WTC11 (cell line): ENCODE measurements around the gene GAL. TPM values are rescaled to one million over a fixed set of nuclear protein-coding genes. Genes with fewer than 3 reads are reported as not detected.

Source experiments
- ATAC-seq: fragments of 200-7000 bp; cut with Tn5 transposase; 2 replicates; pipeline ENCODE4 v1.10.0; 2021; ENCODE audit warnings: mild to moderate bottlenecking, moderate library complexity
- CTCF ChIA-PET: fragments of 300-600 bp; sonication (Branson Sonifier 250); formaldehyde crosslinking; loops from one replicate; lab custom pipeline; 2021; ENCODE audit warnings: antibody characterized with exemption; lab: Charles Lee
- POLR2A ChIA-PET: fragments of 350-600 bp; sonication (Branson Sonifier 250); formaldehyde crosslinking; loops from one replicate; lab custom pipeline; 2021; ENCODE audit warnings: antibody characterized with exemption; lab: Charles Lee
- DNase-seq: peaks from one replicate; pipeline ENCODE4 v3.0.0; 2021; ENCODE audit warnings: low spot score
- H3K27ac Mint-ChIP-seq: 2 replicates; pipeline ENCODE4 v1.8.0; 2021; ENCODE audit warnings: mixed read lengths
- H3K27me3 Mint-ChIP-seq: 2 replicates; pipeline ENCODE4 v1.8.0; 2021; ENCODE audit warnings: low read depth, mild to moderate bottlenecking, moderate library complexity, mixed read lengths
- H3K36me3 Mint-ChIP-seq: 2 replicates; pipeline ENCODE4 v1.8.0; 2021; ENCODE audit warnings: mixed read lengths
- H3K4me1 Mint-ChIP-seq: 2 replicates; pipeline ENCODE4 v1.8.0; 2022; ENCODE audit warnings: mixed read lengths
- H3K4me3 Mint-ChIP-seq: 2 replicates; pipeline ENCODE4 v1.8.0; 2021; ENCODE audit warnings: mild to moderate bottlenecking, moderate library complexity, mixed read lengths
- H3K9me3 Mint-ChIP-seq: 2 replicates; pipeline ENCODE4 v1.8.0; 2021; ENCODE audit warnings: mixed read lengths
- ATF1 ChIP-seq: sonication (generic); formaldehyde crosslinking; IDR thresholded peaks from 2 replicates; pipeline ENCODE4 v1.8.1; 2023; ENCODE audit warnings: mild to moderate bottlenecking, moderate library complexity, missing genetic modification reagents
- EMX1 ChIP-seq: fragments of 250-450 bp; sonication (Bioruptor Pico); IDR thresholded peaks from 2 replicates; pipeline ENCODE4 v1.8.0; 2021; ENCODE audit warnings: mild to moderate bottlenecking
- ESRRA ChIP-seq: sonication (generic); formaldehyde crosslinking; IDR thresholded peaks from 2 replicates; pipeline ENCODE4 v1.8.1; 2022; ENCODE audit warnings: mild to moderate bottlenecking, missing genetic modification reagents, borderline replicate concordance
- GTF2I ChIP-seq: fragments of 250-450 bp; sonication (Bioruptor Pico); conservative IDR thresholded peaks from 2 replicates; pipeline ENCODE4 v1.4.0; 2021; ENCODE audit warnings: mild to moderate bottlenecking
- IRF2 ChIP-seq: sonication (generic); formaldehyde crosslinking; IDR thresholded peaks from 2 replicates; pipeline ENCODE4 v1.8.0; 2022; ENCODE audit warnings: low read depth, missing genetic modification reagents, borderline replicate concordance
- JAZF1 ChIP-seq: fragments of 250-450 bp; sonication (Bioruptor Pico); IDR thresholded peaks from 2 replicates; pipeline ENCODE4 v1.9.0; 2021; ENCODE audit warnings: moderate library complexity, mild to moderate bottlenecking, inconsistent platforms
- KAT7 ChIP-seq: sonication (generic); formaldehyde crosslinking; IDR thresholded peaks from 2 replicates; pipeline ENCODE4 v1.8.1; 2023; ENCODE audit warnings: missing genetic modification reagents, mild to moderate bottlenecking, borderline replicate concordance
- MXD4 ChIP-seq: fragments of 250-450 bp; sonication (Bioruptor Pico); IDR thresholded peaks from 2 replicates; pipeline ENCODE4 v1.8.0; 2021; ENCODE audit warnings: mild to moderate bottlenecking, moderate library complexity, borderline replicate concordance
- OVOL2 ChIP-seq: fragments of 250-450 bp; sonication (Bioruptor Pico); IDR thresholded peaks from 2 replicates; pipeline ENCODE4 v1.9.0; 2021; ENCODE audit warnings: mild to moderate bottlenecking, borderline replicate concordance
- SMAD3 ChIP-seq: sonication (generic); formaldehyde crosslinking; IDR thresholded peaks from 2 replicates; pipeline ENCODE4 v1.8.0; 2022; ENCODE audit warnings: missing genetic modification reagents, mild to moderate bottlenecking, borderline replicate concordance
- TEAD1 ChIP-seq: sonication (generic); formaldehyde crosslinking; IDR thresholded peaks from 2 replicates; pipeline ENCODE4 v1.8.0; 2022; ENCODE audit warnings: mild to moderate bottlenecking, missing genetic modification reagents
- ZNF232 ChIP-seq: sonication (generic); formaldehyde crosslinking; IDR thresholded peaks from 2 replicates; pipeline ENCODE4 v1.8.0; 2022; ENCODE audit warnings: mild to moderate bottlenecking, missing genetic modification reagents
- ZNF423 ChIP-seq: fragments of 250-450 bp; sonication (Bioruptor Pico); IDR thresholded peaks from 2 replicates; pipeline ENCODE4 v2.1.2; 2022; ENCODE audit warnings: mild to moderate bottlenecking, moderate library complexity
- total RNA-seq: library from RNA; stranded (reverse); gene quantifications from 3 replicates; pipeline ENCODE4 v1.2.3, GENCODE V29; 2021
- TF ChIP-seq, protein P1 (sequence below): fragments of 250-450 bp; sonication (Bioruptor Pico); IDR thresholded peaks from 2 replicates; pipeline ENCODE4 v2.1.2; 2022; ENCODE audit warnings: mild to moderate bottlenecking, moderate library complexity
- TF ChIP-seq, protein P2 (sequence below): fragments of 250-450 bp; sonication (Bioruptor Pico); IDR thresholded peaks from 2 replicates; pipeline ENCODE4 v1.8.0; 2021; ENCODE audit warnings: mild to moderate bottlenecking
- TF ChIP-seq, protein P3 (sequence below): sonication (generic); formaldehyde crosslinking; IDR thresholded peaks from 2 replicates; pipeline ENCODE4 v1.8.1; 2022; ENCODE audit warnings: missing genetic modification reagents, borderline replicate concordance
- TF ChIP-seq, protein P4 (sequence below): sonication (generic); formaldehyde crosslinking; IDR thresholded peaks from 2 replicates; pipeline ENCODE4 v1.8.0; 2022; ENCODE audit warnings: mild to moderate bottlenecking, missing genetic modification reagents
- TF ChIP-seq, protein P5 (sequence below): sonication (generic); formaldehyde crosslinking; IDR thresholded peaks from 2 replicates; pipeline ENCODE4 v1.8.1; 2022; ENCODE audit warnings: mild to moderate bottlenecking, moderate library complexity, missing genetic modification reagents
- TF ChIP-seq, protein P6 (sequence below): sonication (generic); formaldehyde crosslinking; IDR thresholded peaks from 2 replicates; pipeline ENCODE4 v1.8.0; 2023; ENCODE audit warnings: mild to moderate bottlenecking, missing genetic modification reagents
- TF ChIP-seq, protein P7 (sequence below): fragments of 250-450 bp; sonication (Bioruptor Pico); conservative IDR thresholded peaks from 2 replicates; pipeline ENCODE4 v1.9.0; 2021; ENCODE audit warnings: mild to moderate bottlenecking
- TF ChIP-seq, protein P8 (sequence below): sonication (generic); formaldehyde crosslinking; IDR thresholded peaks from 2 replicates; pipeline ENCODE4 v1.8.0; 2022; ENCODE audit warnings: mild to moderate bottlenecking, missing genetic modification reagents

The GAL gene
- total RNA-seq, 1 experiment from 2014 or later, result 102 TPM

DNA sequence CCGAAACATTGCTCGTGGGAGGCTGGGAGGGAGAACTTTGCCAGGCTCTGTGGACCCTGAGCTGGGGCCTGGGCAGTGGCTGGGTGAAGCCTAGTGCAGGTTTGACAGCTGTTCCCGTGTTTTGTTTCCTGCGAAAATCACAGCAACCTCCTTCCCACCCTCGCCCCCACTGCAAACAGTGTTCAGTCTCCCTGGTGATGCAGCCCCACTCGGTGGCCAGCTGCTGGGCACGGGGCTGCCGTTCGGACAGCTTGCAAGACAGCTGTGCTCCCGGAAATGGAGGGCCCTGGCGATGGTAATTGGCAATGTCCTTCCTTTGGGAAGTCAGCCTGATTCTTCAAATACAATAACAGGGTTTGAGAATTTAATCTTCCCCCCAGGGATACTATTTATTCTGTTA, 10.4 kb upstream of the GAL start:
- no peak overlapping the region for H3K4me3 Mint-ChIP-seq
- no peak for DNase-seq
- H3K27me3 Mint-ChIP-seq, result no peaks in the 10 kb centered on the region; the same call in 1 of the 2 replicates
- POLR2A ChIA-PET, result no interaction called here
- no peaks in the 10 kb centered on the region for H3K36me3 Mint-ChIP-seq
- peaks cover 4% of the 10 kb centered on the region; the same call in 1 of the 2 replicates for H3K9me3 Mint-ChIP-seq
- TF ChIP-seq ZNF423 (CRISPR knock-in tag) (no peak), ESRRA (CRISPR knock-in tag) (no peak), OVOL2 (no peak), TEAD1 (CRISPR knock-in tag) (no peak), EMX1 (CRISPR knock-in tag) (no peak), IRF2 (CRISPR knock-in tag) (no peak), ZNF232 (no peak), JAZF1 (CRISPR knock-in tag) (no peak), MXD4 (CRISPR knock-in tag) (no peak)
- TF ChIP-seq, protein P1, sequence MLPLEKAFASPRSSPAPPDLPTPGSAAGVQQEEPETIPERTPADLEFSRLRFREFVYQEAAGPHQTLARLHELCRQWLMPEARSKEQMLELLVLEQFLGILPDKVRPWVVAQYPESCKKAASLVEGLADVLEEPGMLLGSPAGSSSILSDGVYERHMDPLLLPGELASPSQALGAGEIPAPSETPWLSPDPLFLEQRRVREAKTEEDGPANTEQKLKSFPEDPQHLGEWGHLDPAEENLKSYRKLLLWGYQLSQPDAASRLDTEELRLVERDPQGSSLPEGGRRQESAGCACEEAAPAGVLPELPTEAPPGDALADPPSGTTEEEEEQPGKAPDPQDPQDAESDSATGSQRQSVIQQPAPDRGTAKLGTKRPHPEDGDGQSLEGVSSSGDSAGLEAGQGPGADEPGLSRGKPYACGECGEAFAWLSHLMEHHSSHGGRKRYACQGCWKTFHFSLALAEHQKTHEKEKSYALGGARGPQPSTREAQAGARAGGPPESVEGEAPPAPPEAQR (CRISPR knock-in tag), result no peak
- TF ChIP-seq, protein P2, sequence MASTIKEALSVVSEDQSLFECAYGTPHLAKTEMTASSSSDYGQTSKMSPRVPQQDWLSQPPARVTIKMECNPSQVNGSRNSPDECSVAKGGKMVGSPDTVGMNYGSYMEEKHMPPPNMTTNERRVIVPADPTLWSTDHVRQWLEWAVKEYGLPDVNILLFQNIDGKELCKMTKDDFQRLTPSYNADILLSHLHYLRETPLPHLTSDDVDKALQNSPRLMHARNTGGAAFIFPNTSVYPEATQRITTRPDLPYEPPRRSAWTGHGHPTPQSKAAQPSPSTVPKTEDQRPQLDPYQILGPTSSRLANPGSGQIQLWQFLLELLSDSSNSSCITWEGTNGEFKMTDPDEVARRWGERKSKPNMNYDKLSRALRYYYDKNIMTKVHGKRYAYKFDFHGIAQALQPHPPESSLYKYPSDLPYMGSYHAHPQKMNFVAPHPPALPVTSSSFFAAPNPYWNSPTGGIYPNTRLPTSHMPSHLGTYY, result no peak
- TF ChIP-seq, protein P3, sequence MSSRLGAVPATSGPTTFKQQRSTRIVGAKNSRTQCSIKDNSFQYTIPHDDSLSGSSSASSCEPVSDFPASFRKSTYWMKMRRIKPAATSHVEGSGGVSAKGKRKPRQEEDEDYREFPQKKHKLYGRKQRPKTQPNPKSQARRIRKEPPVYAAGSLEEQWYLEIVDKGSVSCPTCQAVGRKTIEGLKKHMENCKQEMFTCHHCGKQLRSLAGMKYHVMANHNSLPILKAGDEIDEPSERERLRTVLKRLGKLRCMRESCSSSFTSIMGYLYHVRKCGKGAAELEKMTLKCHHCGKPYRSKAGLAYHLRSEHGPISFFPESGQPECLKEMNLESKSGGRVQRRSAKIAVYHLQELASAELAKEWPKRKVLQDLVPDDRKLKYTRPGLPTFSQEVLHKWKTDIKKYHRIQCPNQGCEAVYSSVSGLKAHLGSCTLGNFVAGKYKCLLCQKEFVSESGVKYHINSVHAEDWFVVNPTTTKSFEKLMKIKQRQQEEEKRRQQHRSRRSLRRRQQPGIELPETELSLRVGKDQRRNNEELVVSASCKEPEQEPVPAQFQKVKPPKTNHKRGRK, result no peak
- TF ChIP-seq, protein P4, sequence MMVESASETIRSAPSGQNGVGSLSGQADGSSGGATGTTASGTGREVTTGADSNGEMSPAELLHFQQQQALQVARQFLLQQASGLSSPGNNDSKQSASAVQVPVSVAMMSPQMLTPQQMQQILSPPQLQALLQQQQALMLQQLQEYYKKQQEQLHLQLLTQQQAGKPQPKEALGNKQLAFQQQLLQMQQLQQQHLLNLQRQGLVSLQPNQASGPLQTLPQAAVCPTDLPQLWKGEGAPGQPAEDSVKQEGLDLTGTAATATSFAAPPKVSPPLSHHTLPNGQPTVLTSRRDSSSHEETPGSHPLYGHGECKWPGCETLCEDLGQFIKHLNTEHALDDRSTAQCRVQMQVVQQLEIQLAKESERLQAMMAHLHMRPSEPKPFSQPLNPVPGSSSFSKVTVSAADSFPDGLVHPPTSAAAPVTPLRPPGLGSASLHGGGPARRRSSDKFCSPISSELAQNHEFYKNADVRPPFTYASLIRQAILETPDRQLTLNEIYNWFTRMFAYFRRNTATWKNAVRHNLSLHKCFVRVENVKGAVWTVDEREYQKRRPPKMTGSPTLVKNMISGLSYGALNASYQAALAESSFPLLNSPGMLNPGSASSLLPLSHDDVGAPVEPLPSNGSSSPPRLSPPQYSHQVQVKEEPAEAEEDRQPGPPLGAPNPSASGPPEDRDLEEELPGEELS, result no peak
- TF ChIP-seq, protein P5, sequence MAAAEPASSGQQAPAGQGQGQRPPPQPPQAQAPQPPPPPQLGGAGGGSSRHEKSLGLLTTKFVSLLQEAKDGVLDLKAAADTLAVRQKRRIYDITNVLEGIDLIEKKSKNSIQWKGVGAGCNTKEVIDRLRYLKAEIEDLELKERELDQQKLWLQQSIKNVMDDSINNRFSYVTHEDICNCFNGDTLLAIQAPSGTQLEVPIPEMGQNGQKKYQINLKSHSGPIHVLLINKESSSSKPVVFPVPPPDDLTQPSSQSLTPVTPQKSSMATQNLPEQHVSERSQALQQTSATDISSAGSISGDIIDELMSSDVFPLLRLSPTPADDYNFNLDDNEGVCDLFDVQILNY, result no peak
- TF ChIP-seq, protein P6, sequence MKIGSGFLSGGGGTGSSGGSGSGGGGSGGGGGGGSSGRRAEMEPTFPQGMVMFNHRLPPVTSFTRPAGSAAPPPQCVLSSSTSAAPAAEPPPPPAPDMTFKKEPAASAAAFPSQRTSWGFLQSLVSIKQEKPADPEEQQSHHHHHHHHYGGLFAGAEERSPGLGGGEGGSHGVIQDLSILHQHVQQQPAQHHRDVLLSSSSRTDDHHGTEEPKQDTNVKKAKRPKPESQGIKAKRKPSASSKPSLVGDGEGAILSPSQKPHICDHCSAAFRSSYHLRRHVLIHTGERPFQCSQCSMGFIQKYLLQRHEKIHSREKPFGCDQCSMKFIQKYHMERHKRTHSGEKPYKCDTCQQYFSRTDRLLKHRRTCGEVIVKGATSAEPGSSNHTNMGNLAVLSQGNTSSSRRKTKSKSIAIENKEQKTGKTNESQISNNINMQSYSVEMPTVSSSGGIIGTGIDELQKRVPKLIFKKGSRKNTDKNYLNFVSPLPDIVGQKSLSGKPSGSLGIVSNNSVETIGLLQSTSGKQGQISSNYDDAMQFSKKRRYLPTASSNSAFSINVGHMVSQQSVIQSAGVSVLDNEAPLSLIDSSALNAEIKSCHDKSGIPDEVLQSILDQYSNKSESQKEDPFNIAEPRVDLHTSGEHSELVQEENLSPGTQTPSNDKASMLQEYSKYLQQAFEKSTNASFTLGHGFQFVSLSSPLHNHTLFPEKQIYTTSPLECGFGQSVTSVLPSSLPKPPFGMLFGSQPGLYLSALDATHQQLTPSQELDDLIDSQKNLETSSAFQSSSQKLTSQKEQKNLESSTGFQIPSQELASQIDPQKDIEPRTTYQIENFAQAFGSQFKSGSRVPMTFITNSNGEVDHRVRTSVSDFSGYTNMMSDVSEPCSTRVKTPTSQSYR (CRISPR knock-in tag), result no peak
- TF ChIP-seq, all 79 proteins: peak for 0
- Mint-ChIP-seq H3K4me1 (peaks cover 18% of the 10 kb centered on the region), H3K27ac (no peak overlapping the region)
- ATAC-seq, result no peak
- CTCF ChIA-PET, result interaction anchor here (0.8 to 1.6 kb wide), 2 partner anchors 17 to 125 kb away, joined by 3 to 4 read pairs; no protein-coding TSS in a partner anchor

DNA sequence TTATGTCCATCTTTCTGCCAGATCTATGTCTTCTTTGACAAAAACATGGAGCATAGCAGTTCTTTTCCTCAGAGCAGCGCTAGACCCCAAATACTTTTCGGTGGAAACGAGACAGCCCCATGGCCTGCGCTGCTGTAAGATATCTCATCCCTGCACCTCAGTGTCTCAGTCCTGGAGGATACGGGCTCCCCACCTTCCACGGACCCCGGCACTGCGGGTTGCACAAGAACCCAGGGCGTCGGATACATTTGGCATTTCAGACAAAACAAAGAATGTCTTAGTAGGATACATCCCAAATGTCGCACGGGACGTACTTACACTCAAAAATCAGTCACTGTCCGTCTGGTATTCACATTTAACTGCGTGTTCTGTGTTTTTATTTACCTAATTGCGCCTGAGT, 9.9 kb upstream of the GAL start:
- Mint-ChIP-seq H3K36me3 (no peaks in the 10 kb centered on the region), H3K27ac (peak overlapping the region; percentile 27; the same call in 1 of the 2 replicates), H3K4me1 (peaks cover 18% of the 10 kb centered on the region), H3K27me3 (no peaks in the 10 kb centered on the region; the same call in 1 of the 2 replicates), H3K9me3 (peaks cover 4% of the 10 kb centered on the region; the same call in 1 of the 2 replicates), H3K4me3 (no peak overlapping the region)
- DNase-seq (no peak), ATAC-seq (no peak)
- ChIA-PET CTCF (interaction anchor here (1.6 kb wide), 1 partner anchor 124 kb away, joined by 4 read pairs; no protein-coding TSS in a partner anchor), POLR2A (no interaction called here)
- TF ChIP-seq GTF2I (CRISPR knock-in tag) (no peak), SMAD3 (CRISPR knock-in tag) (no peak), ATF1 (CRISPR knock-in tag) (no peak), KAT7 (CRISPR knock-in tag) (no peak)
- TF ChIP-seq, protein P7, sequence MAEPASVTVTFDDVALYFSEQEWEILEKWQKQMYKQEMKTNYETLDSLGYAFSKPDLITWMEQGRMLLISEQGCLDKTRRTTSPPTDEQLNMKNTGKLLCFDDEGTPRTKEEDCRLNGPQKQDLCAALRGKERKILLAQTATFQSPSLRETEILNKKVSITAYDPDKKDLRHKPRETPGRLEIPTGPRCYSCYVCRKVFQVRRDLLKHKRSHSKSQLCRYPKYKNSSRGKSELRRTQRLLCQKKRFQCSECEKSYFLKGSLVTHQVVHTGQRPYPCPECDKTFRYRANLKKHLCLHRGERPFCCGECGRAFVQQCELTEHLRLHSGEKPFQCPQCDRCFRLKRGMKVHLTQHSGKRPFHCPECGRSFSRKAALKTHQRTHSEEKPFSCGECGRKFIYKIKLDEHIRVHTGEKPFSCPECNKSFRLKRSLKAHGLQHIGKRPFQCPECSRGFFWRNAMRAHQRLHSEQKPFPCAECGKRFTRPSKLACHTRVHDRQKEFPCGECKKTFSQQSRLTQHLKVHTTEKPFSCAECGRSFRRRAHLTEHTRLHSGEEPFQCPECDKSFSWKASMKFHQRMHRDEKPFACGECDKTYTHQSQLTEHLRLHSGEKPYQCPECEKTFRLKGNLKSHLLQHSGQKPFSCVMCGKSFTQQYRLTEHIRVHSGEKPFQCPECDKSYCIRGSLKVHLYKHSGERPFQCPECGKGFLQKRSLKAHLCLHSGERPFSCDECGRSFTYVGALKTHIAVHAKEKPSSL, result no peak
- TF ChIP-seq, protein P8, sequence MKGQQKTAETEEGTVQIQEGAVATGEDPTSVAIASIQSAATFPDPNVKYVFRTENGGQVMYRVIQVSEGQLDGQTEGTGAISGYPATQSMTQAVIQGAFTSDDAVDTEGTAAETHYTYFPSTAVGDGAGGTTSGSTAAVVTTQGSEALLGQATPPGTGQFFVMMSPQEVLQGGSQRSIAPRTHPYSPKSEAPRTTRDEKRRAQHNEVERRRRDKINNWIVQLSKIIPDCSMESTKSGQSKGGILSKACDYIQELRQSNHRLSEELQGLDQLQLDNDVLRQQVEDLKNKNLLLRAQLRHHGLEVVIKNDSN, result no peak
- TF ChIP-seq, protein P3, result no peak
